SK-N-SH treated with all-trans-retinoic acid at 6 μM for 48 hours (cell line): Measurements from ENCODE around the gene ATP5MC2.

Source experiments
- ATAC-seq: fragments of 200-7000 bp; cut with Tn5 transposase; 3 replicates; pipeline ENCODE4 v1.9.1; 2020; ENCODE audit warnings: mild to moderate bottlenecking, moderate library complexity
- ARNTL ChIP-seq: fragments of 450-650 bp; formaldehyde crosslinking; IDR thresholded peaks from 2 replicates; pipeline ENCODE4 v1.5.0; 2020; ENCODE audit warnings: low read depth, mild to moderate bottlenecking, moderate library complexity, borderline replicate concordance
- BACH2 ChIP-seq: fragments of 250-450 bp; sonication (Bioruptor Pico); IDR thresholded peaks from 2 replicates; pipeline ENCODE4 v1.9.0; 2021; ENCODE audit warnings: mild to moderate bottlenecking, borderline replicate concordance
- CREB5 ChIP-seq: fragments of 250-450 bp; sonication (Bioruptor Pico); IDR thresholded peaks from 2 replicates; pipeline ENCODE4 v1.5.1; 2020; ENCODE audit warnings: low read depth, mild to moderate bottlenecking, moderate library complexity
- CSRNP3 ChIP-seq: fragments of 250-450 bp; sonication (Bioruptor Pico); IDR thresholded peaks from 2 replicates; pipeline ENCODE4 v1.5.1; 2021; ENCODE audit warnings: mild to moderate bottlenecking, moderate library complexity
- ESRRG ChIP-seq: fragments of 250-450 bp; sonication (Bioruptor Pico); IDR thresholded peaks from 2 replicates; pipeline ENCODE4 v1.6.1; 2021; ENCODE audit warnings: mild to moderate bottlenecking
- ISL1 ChIP-seq: fragments of 250-450 bp; sonication (Bioruptor Pico); IDR thresholded peaks from 2 replicates; pipeline ENCODE4 v2.1.2; 2022; ENCODE audit warnings: mild to moderate bottlenecking, moderate library complexity
- OSR1 ChIP-seq: fragments of 250-450 bp; sonication (Bioruptor Pico); IDR thresholded peaks from 2 replicates; pipeline ENCODE4 v1.8.0; 2022; ENCODE audit warnings: moderate library complexity, mild to moderate bottlenecking, inconsistent platforms
- PATZ1 ChIP-seq: fragments of 250-450 bp; sonication (Bioruptor Pico); IDR thresholded peaks from 2 replicates; pipeline ENCODE4 v1.8.0; 2020; ENCODE audit warnings: mild to moderate bottlenecking, moderate library complexity, borderline replicate concordance
- POU6F1 ChIP-seq: fragments of 250-450 bp; sonication (Bioruptor Pico); IDR thresholded peaks from 2 replicates; pipeline ENCODE4 v1.8.0; 2021; ENCODE audit warnings: low read depth, mild to moderate bottlenecking, moderate library complexity, borderline replicate concordance
- PPARA ChIP-seq: fragments of 250-450 bp; sonication (Bioruptor Pico); IDR thresholded peaks from 2 replicates; pipeline ENCODE4 v1.5.0; 2020; ENCODE audit warnings: mild to moderate bottlenecking, borderline replicate concordance
- RARB ChIP-seq: fragments of 250-450 bp; sonication (Bioruptor Pico); IDR thresholded peaks from 2 replicates; pipeline ENCODE4 v1.8.0; 2021; ENCODE audit warnings: mild to moderate bottlenecking, moderate library complexity
- TOX ChIP-seq: fragments of 250-450 bp; sonication (Bioruptor Pico); IDR thresholded peaks from 2 replicates; pipeline ENCODE4 v1.8.0; 2021; ENCODE audit warnings: mild to moderate bottlenecking, moderate library complexity, borderline replicate concordance
- TSHZ2 ChIP-seq: fragments of 250-450 bp; sonication (Bioruptor Pico); IDR thresholded peaks from 2 replicates; pipeline ENCODE4 v1.5.0; 2020; ENCODE audit warnings: mild to moderate bottlenecking, moderate library complexity
- ZC3H10 ChIP-seq: fragments of 250-450 bp; sonication (Bioruptor Pico); IDR thresholded peaks from 2 replicates; pipeline ENCODE4 v1.5.1; 2021; ENCODE audit warnings: mild to moderate bottlenecking, moderate library complexity
- ZFP3 ChIP-seq: fragments of 250-450 bp; sonication (Bioruptor Pico); IDR thresholded peaks from 2 replicates; pipeline ENCODE4 v1.5.0; 2020; ENCODE audit warnings: mild to moderate bottlenecking, moderate library complexity
- ZFP30 ChIP-seq: fragments of 450-650 bp; formaldehyde crosslinking; IDR thresholded peaks from 2 replicates; pipeline ENCODE4 v1.5.0; 2022; ENCODE audit warnings: mild to moderate bottlenecking, moderate library complexity
- ZNF565 ChIP-seq: fragments of 450-650 bp; formaldehyde crosslinking; conservative IDR thresholded peaks from 2 replicates; pipeline ENCODE4 v1.5.0; 2020; ENCODE audit warnings: low read depth, mild to moderate bottlenecking, moderate library complexity
- ZNF70 ChIP-seq: fragments of 450-650 bp; formaldehyde crosslinking; IDR thresholded peaks from 2 replicates; pipeline ENCODE4 v1.5.0; 2020; ENCODE audit warnings: mild to moderate bottlenecking, moderate library complexity
- ZNF8 ChIP-seq: fragments of 450-650 bp; formaldehyde crosslinking; IDR thresholded peaks from 2 replicates; pipeline ENCODE4 v1.5.0; 2020; ENCODE audit warnings: mild to moderate bottlenecking, moderate library complexity

Gene ATP5MC2

GRCh38 chr12:53660041-53660440 lies 15.8 kb downstream of the ATP5MC2 start:
- peak; percentile 35 for ATAC-seq
- no peak for TF ChIP-seq TOX (CRISPR knock-in tag)
- TF ChIP-seq ARNTL (CRISPR knock-in tag), result no peak
- no peak for TF ChIP-seq RARB (CRISPR knock-in tag)
- TF ChIP-seq ZFP30 (CRISPR knock-in tag), result no peak
- TF ChIP-seq ZNF70 (CRISPR knock-in tag), result no peak
- no peak for TF ChIP-seq ESRRG (CRISPR knock-in tag)
- TF ChIP-seq CREB5 (CRISPR knock-in tag), result no peak
- no peak for TF ChIP-seq PPARA (CRISPR knock-in tag)
- TF ChIP-seq ISL1 (CRISPR knock-in tag), result no peak

DNA sequence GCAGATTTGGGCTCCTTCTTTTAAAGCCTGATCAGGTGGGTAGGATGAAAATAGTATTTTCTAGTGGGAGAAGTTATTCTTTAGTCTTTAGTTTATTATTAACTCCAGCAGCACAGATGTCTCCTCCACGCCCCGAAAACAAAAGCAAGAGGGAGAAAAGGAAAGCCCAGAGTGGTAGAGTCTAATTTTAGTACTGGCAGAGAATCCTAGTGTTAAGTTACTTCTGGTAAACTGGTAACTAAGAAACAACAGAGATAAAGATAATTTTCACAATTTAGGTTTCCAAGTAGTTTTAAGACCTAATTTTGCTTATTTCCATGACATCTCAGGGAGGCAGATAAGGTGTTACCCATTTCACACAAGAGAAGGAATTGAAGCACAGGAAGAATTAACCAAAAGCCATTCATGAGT lies 16.3 kb downstream of the ATP5MC2 start:
- no peak for TF ChIP-seq ISL1 (CRISPR knock-in tag)
- no peak for TF ChIP-seq ZFP3 (CRISPR knock-in tag)
- no peak for TF ChIP-seq ZNF565 (CRISPR knock-in tag)
- TF ChIP-seq ZNF8 (CRISPR knock-in tag), result no peak
- no peak for TF ChIP-seq PPARA (CRISPR knock-in tag)
- no peak for TF ChIP-seq PATZ1 (CRISPR knock-in tag)
- TF ChIP-seq ZC3H10 (CRISPR knock-in tag), result no peak
- no peak for TF ChIP-seq OSR1 (CRISPR knock-in tag)
- TF ChIP-seq TSHZ2, result no peak
- no peak for TF ChIP-seq ZNF70 (CRISPR knock-in tag)
- no peak for TF ChIP-seq RARB (CRISPR knock-in tag)
- TF ChIP-seq POU6F1 (CRISPR knock-in tag), result no peak
- TF ChIP-seq CREB5 (CRISPR knock-in tag), result no peak
- no peak for TF ChIP-seq BACH2 (CRISPR knock-in tag)
- no peak for TF ChIP-seq ESRRG (CRISPR knock-in tag)
- TF ChIP-seq CSRNP3, result no peak
- no peak for TF ChIP-seq ARNTL (CRISPR knock-in tag)

GRCh38 chr12:53659011-53659551 lies 16.8 kb downstream of the ATP5MC2 start:
- peak; percentile 77 for ATAC-seq
- TF ChIP-seq ZNF70 (CRISPR knock-in tag), result no peak
- no peak for TF ChIP-seq BACH2 (CRISPR knock-in tag)
- TF ChIP-seq ISL1 (CRISPR knock-in tag), result peak; percentile 41
- no peak for TF ChIP-seq POU6F1 (CRISPR knock-in tag)
- no peak for TF ChIP-seq ARNTL (CRISPR knock-in tag)
- TF ChIP-seq OSR1 (CRISPR knock-in tag), result no peak

More for the DNA sequence above, 16.3 kb downstream of the ATP5MC2 start:
- ATAC-seq, result peak; percentile 71
